ENCODE measurements around the gene OTOP3.

OTOP3 gene

GRCh38 chr17:74917430-74917829 is 18.3 kb upstream of the OTOP3 start:
- DNase-seq (ENCODE audit: low read depth, low spot score): no peak

DNA sequence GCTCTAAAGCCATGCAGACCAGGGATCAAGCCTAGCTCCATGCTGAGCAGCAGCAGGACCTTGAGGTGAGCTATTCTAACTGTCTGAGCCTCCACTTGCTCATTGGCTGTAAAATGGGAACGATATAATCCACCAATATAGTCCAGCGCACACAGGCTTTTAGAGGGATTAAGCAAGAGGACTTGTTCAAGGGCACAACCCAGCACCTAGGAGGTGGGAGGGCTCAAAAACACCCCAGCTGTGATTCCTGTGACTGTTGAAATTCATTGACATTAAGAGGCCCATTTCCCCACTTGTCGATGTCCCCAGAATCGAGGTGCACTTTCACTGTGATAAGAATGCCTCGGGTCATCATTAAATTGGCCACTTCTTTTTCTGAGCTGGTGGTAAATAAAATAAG is 16.8 kb upstream of the OTOP3 start:
- DNase-seq (ENCODE audit: low read depth, low spot score): no peak

DNA sequence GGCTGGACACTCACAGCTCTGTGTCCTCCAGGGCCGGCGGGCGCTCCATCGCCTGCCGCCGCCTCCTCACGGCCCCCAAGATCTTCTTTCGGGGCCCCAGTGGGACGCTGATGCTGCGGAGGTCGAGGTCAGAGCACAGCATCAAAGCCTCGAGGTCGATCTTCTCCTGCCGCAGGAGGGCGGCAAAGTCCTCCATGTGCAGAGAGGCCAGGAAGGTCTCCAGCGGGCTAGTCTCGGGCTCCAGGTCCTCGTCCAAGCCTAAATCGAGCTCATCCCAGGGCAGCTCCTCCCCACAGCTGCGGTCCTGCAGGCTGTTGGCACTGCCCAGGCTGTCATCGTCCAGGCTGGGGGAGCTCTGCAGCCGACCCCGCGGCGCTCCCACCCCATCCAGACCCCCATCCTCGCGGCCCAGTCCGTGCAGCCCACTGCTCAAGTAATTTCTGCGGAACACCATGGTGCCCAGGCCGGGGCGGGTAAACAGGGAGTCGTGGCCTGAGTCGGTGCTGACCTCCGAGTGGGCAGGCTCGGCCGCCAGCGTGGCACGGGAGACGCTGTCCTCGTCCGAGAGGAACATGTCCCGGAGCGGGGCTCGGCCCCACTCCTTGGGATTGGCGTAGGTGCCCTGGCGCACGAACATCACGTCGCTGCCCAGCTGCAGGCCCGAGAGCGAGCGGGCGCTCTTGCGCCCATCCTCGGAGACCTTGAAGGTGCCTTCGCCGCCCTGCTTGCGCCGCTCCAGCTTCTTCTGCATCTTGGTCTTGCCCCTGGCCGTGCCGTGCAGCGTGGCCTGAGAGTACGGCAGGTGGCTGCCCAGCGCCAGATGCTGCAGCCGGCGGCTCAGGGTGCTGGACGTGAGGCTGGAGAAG is 16.0 kb upstream of the OTOP3 start:
- DNase-seq (ENCODE audit: low read depth, low spot score): no peak

DNA sequence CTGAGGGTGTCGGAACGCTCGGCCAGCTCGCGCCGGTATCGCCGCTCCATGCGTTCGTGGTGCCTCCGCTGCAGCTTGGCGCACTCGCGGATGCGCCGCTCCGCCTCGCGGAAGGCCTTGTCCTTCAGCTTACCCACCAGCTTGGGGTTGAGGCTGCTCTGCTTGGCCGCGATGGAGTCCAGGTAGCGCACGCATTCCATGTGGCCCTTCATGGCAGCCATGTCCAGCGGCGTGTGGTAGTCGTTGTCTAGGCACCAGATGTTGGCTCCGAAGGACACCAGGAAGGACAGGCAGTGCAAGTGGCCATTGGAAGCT is 15.4 kb upstream of the OTOP3 start:
- DNase-seq (ENCODE audit: low read depth, low spot score): no peak

DNA sequence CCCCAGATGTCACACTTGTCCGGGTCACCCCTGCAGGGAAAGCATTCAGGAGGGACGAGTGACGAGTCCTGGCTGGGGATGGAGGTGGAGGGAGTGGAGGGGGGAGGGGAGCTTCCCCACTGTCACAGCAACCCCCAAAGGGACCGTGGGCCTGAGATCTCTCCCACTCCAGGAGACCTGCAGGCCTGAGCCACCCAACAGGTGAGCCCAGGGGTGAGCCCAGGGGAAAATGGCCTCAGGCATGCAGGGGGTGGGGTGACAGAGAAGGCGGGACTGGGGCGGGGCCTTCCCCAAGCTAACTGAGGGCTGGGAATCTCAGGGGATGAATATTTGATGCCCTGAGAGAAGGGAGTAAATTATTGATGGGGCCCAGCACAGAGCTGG is 15.1 kb upstream of the OTOP3 start:
- no peak for DNase-seq (ENCODE audit: low read depth, low spot score)

DNA sequence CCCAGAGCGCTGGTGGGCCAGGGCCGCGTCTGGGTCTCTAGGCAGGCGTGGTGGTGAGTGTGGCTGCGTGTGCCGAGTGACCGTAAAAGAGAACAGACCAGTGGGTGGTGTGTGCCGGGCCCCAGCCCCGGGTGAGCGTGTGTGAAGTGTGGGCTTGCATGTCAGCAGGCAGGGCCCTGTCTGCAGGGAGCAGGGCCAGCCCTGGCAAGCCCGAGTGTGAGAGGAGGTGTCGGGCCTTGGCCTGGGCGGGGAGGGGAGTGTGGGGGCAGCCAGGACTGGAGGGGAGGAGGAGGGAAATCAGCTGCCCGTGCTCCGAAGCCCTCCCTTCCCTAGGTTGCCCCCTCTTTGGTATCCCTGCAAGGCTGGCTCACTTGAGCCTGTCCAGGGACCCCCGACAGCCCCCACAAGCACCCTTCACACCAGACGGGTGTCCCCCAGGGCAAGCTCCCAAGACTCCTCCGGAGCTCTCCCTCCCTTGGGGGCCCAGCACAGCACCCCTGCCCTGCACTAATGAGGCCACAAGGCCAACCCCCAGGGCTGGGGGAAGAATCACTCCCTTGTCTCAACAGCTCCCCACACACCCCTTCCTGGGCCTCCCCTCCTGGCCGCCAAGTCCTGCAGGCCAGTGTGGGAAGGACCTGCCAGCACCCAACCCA is 14.5 kb upstream of the OTOP3 start:
- no peak for DNase-seq (ENCODE audit: low read depth, low spot score)

DNA sequence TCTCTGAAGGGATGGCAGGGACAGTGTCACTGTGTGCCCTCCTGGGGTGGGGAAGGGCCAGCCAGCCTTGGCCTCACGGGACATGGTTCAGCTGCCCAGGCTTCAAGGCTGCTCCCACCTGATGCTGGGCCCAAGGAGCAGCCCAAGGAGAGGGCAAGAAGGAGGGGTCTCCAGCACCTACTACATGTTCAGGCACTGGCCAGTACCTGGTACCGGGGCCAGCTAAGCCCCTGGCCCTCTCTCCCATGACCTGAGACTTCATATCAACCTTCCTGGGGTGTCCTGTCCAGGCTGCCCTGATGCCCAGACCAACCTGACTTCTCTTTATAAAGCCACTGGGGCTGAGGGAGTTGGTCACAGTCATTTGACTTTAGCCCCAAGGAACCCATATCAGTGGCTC is 13.9 kb upstream of the OTOP3 start:
- DNase-seq (ENCODE audit: low read depth, low spot score): no peak

GRCh38 chr17:74922172-74922571 is 13.5 kb upstream of the OTOP3 start:
- DNase-seq (ENCODE audit: low read depth, low spot score): no peak

DNA sequence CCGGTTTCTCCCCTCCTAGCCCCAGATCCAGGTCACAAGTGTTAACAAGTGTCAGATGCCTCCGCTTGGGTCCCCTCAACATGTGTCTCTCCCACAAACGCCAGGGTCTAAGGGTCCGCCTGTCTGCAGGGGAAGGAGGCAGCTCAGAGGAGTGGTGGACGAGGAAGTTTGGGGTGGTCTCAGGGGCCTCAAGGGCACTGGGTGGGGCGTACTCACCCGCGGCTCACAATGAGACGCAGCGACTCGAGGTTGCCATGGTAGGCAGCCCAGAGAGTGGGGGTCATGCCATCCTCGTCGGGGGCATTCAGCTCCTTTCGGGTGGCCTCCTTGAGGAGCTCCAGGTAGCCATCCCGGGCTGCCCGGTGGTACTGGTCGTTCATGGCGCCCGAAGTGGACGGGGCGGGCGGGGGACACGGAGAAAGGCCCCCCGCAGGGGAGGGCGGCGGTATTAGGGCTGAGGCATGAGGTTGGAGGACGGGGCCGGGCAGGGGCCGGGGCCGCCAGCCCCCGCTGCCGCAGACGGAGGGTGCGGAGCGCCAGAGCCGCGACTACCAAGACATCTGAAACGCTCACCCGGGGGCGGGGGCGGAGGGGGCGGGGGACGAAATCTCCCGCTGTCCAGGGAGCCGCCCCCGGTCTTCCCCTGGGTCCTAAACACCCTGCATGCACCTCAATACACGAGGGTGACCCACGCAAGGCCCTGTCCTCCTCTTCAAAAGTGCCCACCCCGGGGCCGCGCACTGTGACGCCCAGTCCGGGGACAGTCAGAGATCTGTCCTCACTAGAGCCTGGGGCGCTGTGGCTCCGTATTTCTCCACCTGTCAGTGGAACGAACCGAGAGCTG is 12.8 kb upstream of the OTOP3 start, which contains the start of gene USH1G:
Gene USH1G (minus strand): TSS at position 562 of the 844 bp plus-strand sequence. CDS start 182 bp downstream, at position 380.
- DNase-seq (ENCODE audit: low read depth, low spot score): no peak

DNA sequence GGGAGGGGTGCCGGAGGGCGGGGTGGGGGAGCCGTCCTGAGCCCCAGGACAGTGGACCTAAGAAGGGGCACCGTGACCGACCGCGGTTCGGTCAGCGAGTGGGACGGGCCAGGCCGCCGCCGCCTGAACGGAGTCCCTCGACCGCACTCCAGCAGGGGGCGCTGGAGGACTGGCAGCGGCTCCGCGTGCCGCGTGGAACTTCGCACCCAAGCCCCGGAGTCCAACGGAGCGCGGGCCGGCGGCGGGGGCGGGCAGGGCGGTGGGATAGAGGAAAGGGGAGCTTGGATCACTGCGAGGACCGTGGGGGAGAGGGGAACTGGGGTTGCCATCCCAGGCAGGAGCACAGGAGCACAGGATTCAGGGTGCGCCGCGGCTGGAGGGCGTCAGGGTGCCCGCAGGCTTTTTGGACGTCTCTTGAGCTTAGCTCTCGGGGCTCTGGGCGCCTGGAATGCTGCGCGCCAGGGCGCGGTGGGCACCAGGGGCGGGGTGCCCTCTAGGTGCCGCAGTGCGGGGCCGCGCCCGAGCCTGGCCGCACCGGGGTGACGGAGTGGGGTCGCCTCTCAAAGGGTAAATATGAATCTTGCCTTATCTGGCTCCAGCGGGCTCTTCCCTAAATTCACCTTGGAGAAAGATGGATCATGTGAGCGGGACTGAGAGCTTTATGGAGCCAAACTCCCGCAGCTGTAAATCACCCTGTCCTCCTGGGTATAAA is 12.0 kb upstream of the OTOP3 start:
- DNase-seq (ENCODE audit: low read depth, low spot score): no peak

- DNase-seq (ENCODE audit: low read depth, low spot score): no peak
These were observed 11.3 kb upstream of the OTOP3 start, which contains the start of gene OTOP2 for GRCh38 chr17:74924250-74924948. TSS of gene OTOP2 (plus strand) at chr17:74924273. CDS start at chr17:74924633, 360 bp downstream.

DNA sequence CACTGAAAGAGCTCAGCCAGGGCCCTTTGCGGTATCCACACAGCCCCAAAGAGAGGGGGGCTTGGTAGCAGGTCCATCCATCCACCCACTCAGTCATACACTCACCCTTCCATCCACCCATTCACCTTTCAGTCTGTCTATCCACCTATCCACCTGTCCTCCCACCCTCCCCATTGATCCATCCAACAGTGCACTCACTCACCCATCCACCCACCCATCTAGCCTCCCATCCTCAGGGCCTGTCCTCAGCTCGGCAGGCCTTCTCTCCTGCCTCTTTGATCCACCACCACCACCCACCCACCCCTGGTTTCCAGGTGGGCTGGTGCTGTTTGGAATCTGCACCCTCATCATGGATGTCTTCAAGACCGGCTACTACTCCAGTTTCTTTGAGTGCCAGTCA is 10.5 kb upstream of the OTOP3 start:
- no peak for DNase-seq (ENCODE audit: low read depth, low spot score)

- DNase-seq (ENCODE audit: low read depth, low spot score): no peak
These were observed 6.9 kb upstream of the OTOP3 start for GRCh38 chr17:74928786-74929185.

- no peak for DNase-seq (ENCODE audit: low read depth, low spot score)
These were observed 5.1 kb upstream of the OTOP3 start for GRCh38 chr17:74930535-74931036.

DNA sequence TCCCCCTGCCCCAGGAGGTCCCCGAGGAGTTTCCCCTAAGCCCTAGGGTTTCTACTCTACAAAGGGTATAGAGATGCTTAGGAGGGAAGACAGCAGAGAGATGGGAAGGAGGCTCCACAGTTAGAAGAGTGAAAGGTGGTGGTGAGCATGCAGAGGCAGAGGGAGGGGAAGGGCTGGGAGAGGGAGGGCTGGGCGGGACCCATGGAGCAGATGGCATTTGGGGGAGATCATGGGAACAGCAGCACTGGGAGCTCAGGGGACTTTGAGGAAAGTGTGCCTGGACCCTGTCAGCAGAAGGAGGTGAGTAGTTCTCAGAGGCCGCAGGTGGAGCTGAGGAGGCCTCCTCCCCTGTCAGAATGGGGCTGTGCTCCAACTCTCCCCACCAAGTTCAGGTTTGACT is 650 bp upstream of the OTOP3 start:
- no peak for DNase-seq (ENCODE audit: low read depth, low spot score)

- DNase-seq (ENCODE audit: low read depth, low spot score): no peak
These were observed 737 bp downstream of the OTOP3 start for GRCh38 chr17:74936470-74936799.

DNA sequence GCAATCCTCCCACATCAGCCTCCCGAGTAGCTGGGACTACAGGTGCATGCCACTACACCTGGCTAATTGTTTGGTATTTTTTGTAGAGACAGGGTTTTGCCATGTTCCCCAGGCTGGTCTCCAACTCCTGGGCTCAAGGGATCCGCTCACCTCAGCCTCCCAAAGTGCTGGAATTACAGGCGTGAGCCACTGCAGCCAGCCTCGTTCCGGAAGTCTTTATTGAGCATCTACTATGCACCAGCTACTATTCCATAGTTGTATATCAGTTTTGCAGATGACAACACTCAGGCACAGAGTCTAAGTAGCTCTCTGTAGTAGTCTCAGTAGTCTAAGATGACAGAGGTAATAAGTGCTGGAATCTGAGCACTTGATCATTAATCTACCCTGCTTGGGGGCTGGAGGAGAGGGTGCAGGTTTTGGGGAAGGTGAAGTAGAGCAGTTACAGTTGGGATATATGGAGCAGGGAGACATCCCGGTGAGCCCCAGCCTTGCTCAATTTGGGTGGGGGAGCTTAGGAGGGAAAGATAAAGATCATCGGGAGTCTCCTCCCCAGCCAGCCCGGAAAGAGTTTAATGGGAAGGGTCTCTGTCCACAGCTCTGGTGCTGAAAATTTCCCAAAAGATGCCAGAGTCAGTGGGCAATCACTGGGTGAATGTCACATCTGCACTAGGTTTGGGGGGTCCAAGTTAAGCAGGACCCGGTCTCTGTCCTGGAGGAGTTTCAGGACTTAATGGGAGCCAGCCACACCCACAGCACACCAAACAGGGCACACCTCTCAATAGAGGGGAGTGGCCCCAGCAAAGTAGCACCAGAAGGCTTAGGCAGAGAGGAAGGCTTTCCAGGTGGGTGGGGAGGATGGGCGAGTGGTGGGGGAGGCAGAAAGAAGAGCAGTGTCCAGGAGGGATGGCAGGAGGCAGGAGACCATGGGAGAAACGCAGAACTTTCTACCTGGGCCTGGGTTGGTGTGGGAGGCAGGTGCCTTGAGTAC is 1.7 kb downstream of the OTOP3 start:
- no peak for DNase-seq (ENCODE audit: low read depth, low spot score)

- DNase-seq (ENCODE audit: low read depth, low spot score): no peak
These were observed 2.7 kb downstream of the OTOP3 start for GRCh38 chr17:74938194-74938950.

DNA sequence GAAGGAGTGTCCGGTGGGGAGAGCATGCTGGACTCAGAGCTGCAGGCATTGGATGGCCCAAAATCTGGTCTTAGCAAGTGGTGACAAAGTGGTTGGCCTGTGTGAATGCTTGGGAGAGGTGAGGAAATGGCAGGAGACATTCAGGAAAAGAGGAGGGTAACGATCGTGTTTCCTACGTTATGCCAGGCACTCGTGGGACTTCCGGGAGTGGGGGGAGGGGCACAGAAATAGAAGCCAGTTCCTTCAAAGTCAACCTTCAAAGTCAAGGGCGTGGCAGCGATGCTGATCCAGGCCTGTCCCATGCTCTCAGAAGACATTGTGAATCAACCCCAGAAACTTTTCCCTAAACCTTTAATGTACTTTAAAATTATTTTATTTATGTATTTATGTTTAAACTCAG is 3.8 kb downstream of the OTOP3 start:
- no peak for DNase-seq (ENCODE audit: low read depth, low spot score)

All from smooth muscle cell of the brain vasculature (primary cell).